ENCODE measurements around the gene CAPZA2.

Gene CAPZA2

GRCh38 chr7:116862951-116863670 is 724 bp downstream of the CAPZA2 start:
- DNase-seq: peak; percentile 29

DNA sequence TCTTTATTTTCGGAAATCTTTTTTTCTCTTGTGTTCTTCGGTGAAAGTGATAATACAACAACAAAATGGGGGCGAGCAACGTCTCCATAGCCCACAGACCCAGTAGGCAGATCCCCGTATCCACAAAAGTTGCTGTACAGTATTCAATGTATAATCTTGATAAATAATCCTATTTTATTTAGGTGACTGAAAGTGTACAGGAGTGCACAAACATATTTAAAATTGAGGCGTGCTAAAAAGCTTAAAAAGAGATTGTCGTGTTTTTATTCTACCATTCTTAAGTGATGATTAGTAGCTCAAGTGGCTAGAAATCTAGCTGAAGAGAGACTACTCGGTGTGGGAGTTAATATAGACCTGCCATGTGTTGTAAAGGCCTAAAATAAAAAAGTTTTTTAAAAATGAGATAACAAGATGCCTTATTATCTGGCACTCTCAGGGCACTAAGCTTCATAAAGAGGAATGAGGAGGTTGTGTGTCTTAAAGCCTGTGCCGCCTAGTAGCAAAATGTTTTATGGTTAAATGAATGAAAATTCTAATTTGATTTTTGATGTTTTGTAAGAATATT is 1.6 kb downstream of the CAPZA2 start:
- DNase-seq: no peak

DNA sequence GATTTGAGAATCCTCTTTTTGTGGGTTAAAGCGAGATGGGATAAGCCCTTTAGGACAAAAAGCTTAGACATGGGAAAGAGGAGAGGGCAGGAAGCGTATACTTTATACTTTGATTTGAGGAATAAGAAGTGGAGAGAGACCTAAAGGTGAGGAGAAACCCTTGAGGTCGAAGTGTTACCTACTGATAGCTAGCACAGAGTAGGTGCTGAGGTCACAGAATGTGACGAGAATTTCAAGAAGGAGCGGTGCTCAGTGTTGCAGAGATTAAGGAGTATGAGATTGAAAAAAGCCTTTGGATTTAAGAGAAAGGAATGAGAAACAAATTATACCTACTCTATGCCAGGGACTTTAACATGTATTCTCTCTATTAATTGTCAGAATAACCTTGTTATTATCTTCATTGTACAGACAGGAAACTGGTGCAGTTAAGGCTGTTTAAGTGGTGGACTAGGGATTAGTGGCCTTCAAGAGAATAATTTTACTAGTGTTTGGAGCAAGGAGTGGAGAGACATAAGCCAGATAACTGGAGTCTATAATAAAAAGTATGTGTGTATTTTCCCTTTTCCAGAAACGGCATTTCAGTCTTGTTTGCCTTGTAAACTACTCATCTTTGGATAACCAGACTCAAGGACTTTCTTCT is 8.8 kb downstream of the CAPZA2 start:
- DNase-seq: no peak

DNA sequence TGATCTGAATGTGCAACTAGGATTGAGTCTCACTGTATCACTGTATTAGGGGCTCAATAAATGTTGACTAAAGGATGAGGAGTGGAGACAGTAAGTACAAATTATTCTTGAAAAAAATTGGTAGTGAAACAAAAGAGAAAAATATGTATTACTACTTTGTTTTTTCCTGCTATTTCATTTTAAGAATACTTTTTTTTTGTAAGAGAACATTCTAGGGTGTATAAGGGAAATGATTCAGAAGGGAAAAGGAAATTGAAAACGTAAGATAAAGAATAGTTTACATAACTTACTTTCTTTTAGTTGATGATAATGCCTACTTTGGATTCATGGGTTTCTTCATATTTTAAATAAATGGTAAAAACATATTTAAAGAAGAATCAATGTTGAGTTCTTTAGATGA is 9.6 kb downstream of the CAPZA2 start:
- no peak for DNase-seq

DNA sequence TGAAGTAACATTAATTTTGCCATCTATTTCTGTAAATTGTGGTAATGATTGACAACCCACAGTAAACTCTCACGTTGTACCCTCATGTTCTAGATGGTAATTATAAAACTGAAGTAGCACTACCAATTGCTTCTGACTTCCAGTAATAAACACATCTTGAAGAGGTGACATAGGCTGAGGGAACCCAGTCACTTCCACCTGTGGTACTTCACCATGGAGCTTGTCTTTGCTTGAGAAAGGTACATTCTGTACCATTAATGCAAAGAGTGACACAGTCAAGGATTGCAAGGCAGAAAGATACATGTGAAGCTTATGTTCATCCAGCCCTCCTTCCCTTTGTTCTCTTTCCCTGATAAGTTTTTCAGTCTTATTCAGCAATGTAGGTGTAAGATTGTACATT is 11.2 kb downstream of the CAPZA2 start:
- DNase-seq: no peak

DNA sequence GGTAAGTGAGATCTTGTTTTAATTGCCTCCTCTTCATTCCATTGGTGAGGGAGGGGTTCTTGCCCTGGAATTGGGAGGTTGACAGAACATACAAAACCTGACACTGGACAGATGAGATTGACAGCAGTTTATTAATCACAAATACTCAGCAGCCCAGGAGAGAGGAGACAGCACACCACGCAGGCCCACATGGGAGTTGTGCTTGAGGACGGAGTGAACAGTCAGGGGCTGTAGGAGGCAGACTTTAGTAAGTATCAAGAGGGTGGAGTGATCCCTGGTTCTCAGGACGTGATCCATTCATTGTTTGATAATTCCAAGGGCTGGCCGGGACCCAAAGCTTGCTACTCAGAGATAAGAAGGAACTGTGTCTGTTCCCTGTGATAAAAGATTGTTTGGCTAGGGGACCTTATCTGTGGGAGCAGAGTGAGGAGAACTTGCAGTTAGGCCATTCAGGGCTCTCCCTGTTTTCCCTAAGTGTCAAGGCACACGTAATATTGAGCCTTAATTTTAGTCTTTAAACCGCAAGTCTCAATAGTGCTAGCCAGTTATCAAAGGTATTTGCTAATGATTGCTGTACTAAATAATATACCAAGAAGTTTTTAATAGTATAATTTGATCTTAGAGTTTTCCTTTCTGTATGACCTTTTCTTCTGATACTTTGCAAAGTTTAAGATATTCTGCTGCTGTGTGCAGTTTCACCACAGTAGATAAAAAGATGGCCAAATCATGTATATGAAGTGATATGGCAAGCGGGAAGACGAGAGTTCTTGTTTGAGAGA is 14.5 kb downstream of the CAPZA2 start:
- no peak for DNase-seq

- DNase-seq: no peak
These were observed 15.2 kb downstream of the CAPZA2 start for GRCh38 chr7:116877443-116878217.

GRCh38 chr7:116884691-116885090 is 22.3 kb downstream of the CAPZA2 start:
- no peak for DNase-seq

- DNase-seq: no peak
These were observed 23.3 kb downstream of the CAPZA2 start for GRCh38 chr7:116885724-116886123.

- no peak for DNase-seq
These were observed 24.3 kb downstream of the CAPZA2 start for GRCh38 chr7:116886543-116887156.

DNA sequence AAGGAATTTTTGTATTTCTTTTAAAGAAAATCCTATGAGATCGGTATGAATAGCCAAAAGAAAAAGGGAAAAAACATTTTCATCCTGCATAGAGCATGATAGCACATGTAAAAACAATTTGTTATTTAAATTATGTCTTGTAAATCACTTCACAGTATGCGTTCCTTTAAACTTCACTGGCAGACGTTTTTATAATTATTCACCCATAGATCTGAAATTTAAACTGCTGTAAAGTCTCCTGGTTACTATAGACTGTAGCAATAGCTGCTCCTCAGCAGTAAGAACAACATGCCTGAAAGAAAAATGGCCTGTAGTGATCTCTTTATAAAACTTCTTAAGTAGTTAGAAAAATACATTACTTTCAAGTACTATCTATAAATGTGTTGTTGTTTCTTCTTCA is 26.5 kb downstream of the CAPZA2 start:
- DNase-seq: no peak

GRCh38 chr7:116895849-116896248 is 33.5 kb downstream of the CAPZA2 start:
- no peak for DNase-seq

DNA sequence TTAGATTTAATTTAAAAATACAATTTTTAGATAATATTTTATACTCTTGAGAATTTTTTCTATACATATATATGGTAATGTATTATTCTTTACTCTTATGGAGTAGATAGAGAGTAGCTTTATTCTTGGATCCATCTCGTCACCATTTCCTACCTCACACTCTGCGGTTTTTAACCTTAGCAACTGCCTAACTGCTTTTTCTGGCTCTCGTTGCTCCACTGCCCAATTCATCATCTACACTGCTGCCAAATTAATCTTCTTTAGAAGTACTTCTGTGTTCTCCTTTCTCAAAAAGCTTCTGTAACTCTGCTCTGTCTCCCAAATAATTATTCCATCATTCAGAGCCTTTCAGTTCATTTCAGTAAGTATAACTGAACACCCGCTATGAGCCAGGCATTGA is 35.3 kb downstream of the CAPZA2 start:
- no peak for DNase-seq

- no peak for DNase-seq
These were observed 36.9 kb downstream of the CAPZA2 start for GRCh38 chr7:116899308-116899707.

DNA sequence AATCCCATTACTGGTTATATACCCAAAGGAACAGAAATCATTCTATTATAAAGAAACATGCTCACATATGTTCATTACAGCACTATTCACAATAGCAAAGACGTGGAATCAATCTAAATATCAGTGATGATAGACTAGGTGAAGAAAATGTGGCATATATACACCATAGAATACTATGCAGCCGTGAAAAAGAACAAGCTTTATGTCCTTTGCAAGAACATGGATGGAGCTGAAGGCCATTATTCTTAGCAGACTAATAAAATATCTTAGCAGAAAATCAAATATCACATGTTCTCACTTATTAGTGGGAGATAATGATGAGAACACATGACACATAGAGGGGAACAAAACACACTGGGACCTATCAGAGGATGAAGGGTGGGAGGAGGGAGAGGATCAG is 38.8 kb downstream of the CAPZA2 start:
- DNase-seq: no peak

DNA sequence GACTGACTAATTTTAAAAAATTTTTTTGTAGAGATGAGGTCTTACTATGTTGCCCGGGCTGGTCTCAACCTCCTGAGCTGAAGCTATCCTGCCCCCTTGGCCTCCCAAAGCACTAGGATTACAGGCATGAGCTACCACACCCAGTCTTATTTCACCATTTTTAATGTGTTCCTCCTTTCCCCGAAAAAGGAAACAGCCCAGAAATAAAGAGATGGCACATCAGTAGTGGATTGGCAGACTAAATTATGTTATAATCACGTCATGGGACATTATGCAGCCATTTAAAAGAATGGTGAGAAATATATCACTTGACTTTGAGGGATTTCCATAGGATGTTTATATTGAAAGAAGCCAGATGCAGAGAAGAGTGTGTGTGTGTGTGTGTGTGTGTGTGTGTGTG is 40.5 kb downstream of the CAPZA2 start:
- DNase-seq: no peak

DNA sequence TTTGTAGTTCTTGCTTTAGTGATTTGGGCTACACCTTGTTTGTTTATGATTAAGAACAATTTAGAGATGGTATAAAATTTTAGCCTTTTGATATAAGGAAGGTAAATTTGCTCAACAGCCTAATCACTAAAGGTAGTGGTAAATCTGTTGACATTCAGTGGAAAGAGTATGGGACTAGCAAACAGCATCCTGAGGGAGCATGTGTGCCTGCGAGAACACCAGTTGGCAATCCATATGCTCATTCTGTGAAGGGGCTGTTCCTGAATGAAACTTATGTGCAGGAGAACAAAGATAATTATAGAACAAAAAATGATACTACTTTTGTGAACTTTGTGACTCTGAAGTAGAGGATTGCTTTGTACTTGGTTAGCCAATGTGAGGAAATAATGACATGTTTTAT is 44.0 kb downstream of the CAPZA2 start:
- DNase-seq: no peak

DNA sequence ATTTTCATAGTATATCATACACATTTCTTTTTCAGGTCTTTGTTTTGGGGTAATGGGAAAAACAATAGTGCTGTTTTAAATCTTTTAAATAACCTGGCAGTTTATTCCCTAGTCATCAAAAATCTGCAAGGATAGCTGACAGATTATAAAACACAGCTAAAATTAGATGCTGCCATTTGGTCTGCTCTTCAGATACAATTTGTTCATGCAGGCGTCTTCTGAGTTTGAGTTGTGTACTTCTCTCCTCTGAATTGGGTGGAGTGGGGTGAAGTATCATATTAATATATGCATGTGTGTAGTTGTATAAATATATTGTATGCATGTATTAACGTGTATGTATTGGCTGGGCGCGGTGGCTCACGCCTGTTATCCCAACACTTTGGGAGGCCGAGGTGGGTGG is 48.0 kb downstream of the CAPZA2 start:
- DNase-seq: no peak

- no peak for DNase-seq
These were observed 49.4 kb downstream of the CAPZA2 start for GRCh38 chr7:116911801-116912200.

DNA sequence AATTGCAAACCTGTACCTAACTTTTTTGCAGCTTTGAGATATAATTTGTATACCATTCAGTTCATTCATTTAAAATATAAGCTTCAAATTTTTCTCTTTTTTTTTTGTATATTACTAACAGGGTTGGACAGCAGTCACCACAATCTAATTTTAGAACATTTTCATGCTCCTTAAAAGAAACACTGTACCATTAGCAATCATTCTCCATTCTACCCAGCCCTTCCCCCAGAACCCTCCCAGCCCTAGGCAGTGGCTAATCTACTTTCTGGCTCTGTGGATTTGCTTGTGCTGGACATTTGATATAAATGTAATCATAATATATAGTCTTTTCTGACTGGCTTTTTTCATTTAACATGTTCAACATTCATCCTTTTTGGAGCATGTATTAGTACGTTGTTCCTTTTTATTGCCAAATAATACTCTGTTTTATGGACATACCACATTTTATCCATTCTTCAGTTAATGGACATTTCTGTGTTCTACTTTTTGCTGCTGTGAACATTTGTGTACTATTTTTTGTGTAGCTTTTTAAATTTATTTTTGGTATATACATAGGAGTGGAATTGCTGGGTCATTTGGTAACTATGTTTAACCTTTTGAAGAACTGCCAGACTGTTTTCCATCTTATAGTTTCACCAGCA is 50.0 kb downstream of the CAPZA2 start:
- no peak for DNase-seq

- DNase-seq: no peak
These were observed 56.3 kb downstream of the CAPZA2 start for GRCh38 chr7:116918704-116919103.

DNA sequence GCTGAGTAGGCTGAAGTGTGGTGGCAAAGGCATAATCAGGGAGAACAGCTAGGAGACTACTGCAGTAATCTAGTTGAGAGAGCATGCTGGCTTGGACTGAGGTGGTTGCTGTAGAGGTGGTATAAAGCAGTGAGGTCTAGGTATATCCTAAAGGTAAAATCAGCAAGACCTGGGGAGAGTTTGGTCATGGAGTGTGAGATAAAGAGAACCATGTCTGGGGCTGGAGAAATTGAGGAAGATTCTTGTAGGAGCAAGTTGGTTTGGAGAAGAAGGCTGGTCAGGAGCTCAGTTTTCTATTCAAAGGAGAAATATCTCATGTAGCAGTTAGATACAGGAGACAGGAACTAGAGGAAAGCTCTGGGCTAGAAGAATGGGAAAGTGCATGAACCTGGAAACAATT is 58.0 kb downstream of the CAPZA2 start:
- no peak for DNase-seq
